ENCODE measurements around the gene ACTN3. TPM values are rescaled to one million over a fixed set of nuclear protein-coding genes. Genes with fewer than 3 reads are reported as not detected.
"Not testable (repeated sequence)": the region's sequence is repeated elsewhere in the genome, so short reads cannot be mapped to it uniquely, and the experiment has no call there.

The ACTN3 gene
- total RNA-seq, 1 experiment from 2014 or later, result not detected

GRCh38 chr11:66603072-66603471, 56.4 kb downstream of the ACTN3 start:
- Histone ChIP-seq H3K36me3 (peaks cover 21% of the 10 kb centered on the region; the same call in 1 of the 2 replicates), H3K27me3 (no peaks in the 10 kb centered on the region), H3K4me3 (no peak overlapping the region), H3K9me3 (no peaks in the 10 kb centered on the region)
- DNase-seq, result no peak

- no peaks in the 10 kb centered on the region for H3K9me3 ChIP-seq
- H3K27me3 ChIP-seq, result no peaks in the 10 kb centered on the region
- peaks cover 21% of the 10 kb centered on the region; the same call in 1 of the 2 replicates for H3K36me3 ChIP-seq
- no peak overlapping the region for H3K4me3 ChIP-seq
- no peak for DNase-seq
Observed at GRCh38 chr11:66604155-66604554, 57.5 kb downstream of the ACTN3 start.

GRCh38 chr11:66606608-66607007, 59.9 kb downstream of the ACTN3 start:
- DNase-seq, H3K9me3 ChIP-seq, H3K27me3 ChIP-seq, H3K4me3 ChIP-seq: not testable (repeated sequence)
- H3K36me3 ChIP-seq, result peaks cover 14% of the 10 kb centered on the region; the same call in 1 of the 2 replicates

- H3K36me3 ChIP-seq, result peaks cover 14% of the 10 kb centered on the region; the same call in 1 of the 2 replicates
- peak; percentile 98 for DNase-seq
- no peaks in the 10 kb centered on the region for H3K27me3 ChIP-seq
- no peak overlapping the region for H3K4me3 ChIP-seq
- no peaks in the 10 kb centered on the region; the same call in 1 of the 2 replicates for H3K9me3 ChIP-seq
Observed at GRCh38 chr11:66607126-66607834, 60.6 kb downstream of the ACTN3 start.

GRCh38 chr11:66609721-66610617, 63.3 kb downstream of the ACTN3 start:
- Histone ChIP-seq H3K27me3 (no peaks in the 10 kb centered on the region), H3K4me3 (no peak overlapping the region), H3K36me3 (peaks cover 9% of the 10 kb centered on the region; the same call in 1 of the 2 replicates), H3K9me3 (no peaks in the 10 kb centered on the region; the same call in 1 of the 2 replicates)
- no peak for DNase-seq

GRCh38 chr11:66612458-66612857, 65.8 kb downstream of the ACTN3 start:
- Histone ChIP-seq H3K36me3 (peaks cover 11% of the 10 kb centered on the region), H3K4me3 (no peak overlapping the region), H3K27me3 (no peaks in the 10 kb centered on the region), H3K9me3 (no peaks in the 10 kb centered on the region; the same call in 1 of the 2 replicates)
- DNase-seq, result no peak

Other genes starting within 250 kb of the ACTN3 start
- not detected in 2 replicates for gene CD248, start 229.9 kb upstream of the ACTN3 start, total RNA-seq (2014; rRNA removed; shearing (Covaris generic); ENCODE audit: low replicate concordance)
- gene RIN1, start 210.5 kb upstream of the ACTN3 start, total RNA-seq (2014; rRNA removed; shearing (Covaris generic); ENCODE audit: low replicate concordance), result 45.3 and 65.7 TPM in 2 replicates
- gene BRMS1, start 201.8 kb upstream of the ACTN3 start, total RNA-seq (2014; rRNA removed; shearing (Covaris generic); ENCODE audit: low replicate concordance), result 119 TPM in 2 replicates
- 26.6 and 34.6 TPM in 2 replicates for gene B4GAT1, start 199.3 kb upstream of the ACTN3 start, total RNA-seq (2014; rRNA removed; shearing (Covaris generic); ENCODE audit: low replicate concordance)
- gene SLC29A2, start 175.1 kb upstream of the ACTN3 start, total RNA-seq (2014; rRNA removed; shearing (Covaris generic); ENCODE audit: low replicate concordance), result not detected in 2 replicates
- not detected in 2 replicates for gene NPAS4, start 125.9 kb upstream of the ACTN3 start, total RNA-seq (2014; rRNA removed; shearing (Covaris generic); ENCODE audit: low replicate concordance)
- gene MRPL11, start 108.1 kb upstream of the ACTN3 start, total RNA-seq (2014; rRNA removed; shearing (Covaris generic); ENCODE audit: low replicate concordance), result 92.7 and 167 TPM in 2 replicates
- gene PELI3, start 80.0 kb upstream of the ACTN3 start, total RNA-seq (2014; rRNA removed; shearing (Covaris generic); ENCODE audit: low replicate concordance), result 7.3 and 7.7 TPM in 2 replicates
- 57.0 and 124 TPM in 2 replicates for gene DPP3, start 66.5 kb upstream of the ACTN3 start, total RNA-seq (2014; rRNA removed; shearing (Covaris generic); ENCODE audit: low replicate concordance)
- gene BBS1, start 36.3 kb upstream of the ACTN3 start, total RNA-seq (2014; rRNA removed; shearing (Covaris generic); ENCODE audit: low replicate concordance), result 7.7 and 14.7 TPM in 2 replicates
- gene ZDHHC24, start 855 bp upstream of the ACTN3 start, total RNA-seq (2014; rRNA removed; shearing (Covaris generic); ENCODE audit: low replicate concordance), result 21.8 and 22.9 TPM in 2 replicates
- 13.0 and 17.7 TPM in 2 replicates for gene CTSF, start 21.7 kb downstream of the ACTN3 start, total RNA-seq (2014; rRNA removed; shearing (Covaris generic); ENCODE audit: low replicate concordance)
- gene CCDC87, start 46.2 kb downstream of the ACTN3 start, total RNA-seq (2014; rRNA removed; shearing (Covaris generic); ENCODE audit: low replicate concordance), result not detected in 2 replicates
- gene CCS, start 46.3 kb downstream of the ACTN3 start, total RNA-seq (2014; rRNA removed; shearing (Covaris generic); ENCODE audit: low replicate concordance), result 29.3 and 37.6 TPM in 2 replicates
- 19.9 and 27.4 TPM in 2 replicates for gene RBM14, start 69.7 kb downstream of the ACTN3 start, total RNA-seq (2014; rRNA removed; shearing (Covaris generic); ENCODE audit: low replicate concordance)
- 136 and 213 TPM in 2 replicates for gene RBM4, start 91.8 kb downstream of the ACTN3 start, total RNA-seq (2014; rRNA removed; shearing (Covaris generic); ENCODE audit: low replicate concordance)
- 15.7 and 26.6 TPM in 2 replicates for gene RBM4B, start 131.0 kb downstream of the ACTN3 start, total RNA-seq (2014; rRNA removed; shearing (Covaris generic); ENCODE audit: low replicate concordance)
- 20.0 and 25.8 TPM in 2 replicates for gene SPTBN2, start 182.3 kb downstream of the ACTN3 start, total RNA-seq (2014; rRNA removed; shearing (Covaris generic); ENCODE audit: low replicate concordance)

All from MG63 (cell line).